Spleen (tissue), 13 donors: ENCODE results near the gene TMEM38B. TPM values are rescaled to one million over a fixed set of nuclear protein-coding genes. Genes with fewer than 3 reads are reported as not detected.
A peak's percentile ranks its signal among the peaks of the same experiment; 100 is the strongest.

Experiments used
- DNase-seq: peaks from one replicate; pipeline ENCODE4 v3.0.0-alpha.2; 2020
- H3K27ac ChIP-seq, 8 donors: fragments of 200-600 bp; sonication (generic) in 7 of 8; 1 replicate in 4 of 8; 2 replicates in 4 of 8; pipeline versions ENCODE4 v1.5.0 to v1.8.0; 2016 to 2021; ENCODE audit warnings: inconsistent platforms in 4 of 8, mild to moderate bottlenecking in 4 of 8, moderate library complexity in 1 of 8
- H3K27me3 ChIP-seq, 7 donors: fragments of 200-600 bp; sonication (generic) in 6 of 7; replicated peaks in 1 of 7; 1 replicate in 4 of 7; 2 replicates in 3 of 7; pipeline versions ENCODE4 v1.5.0 to v1.8.0; 2016 to 2021; ENCODE audit warnings: inconsistent platforms in 3 of 7, mild to moderate bottlenecking in 1 of 7
- H3K36me3 ChIP-seq, 6 donors: fragments of 200-600 bp; sonication (generic) in 5 of 6; 1 replicate in 4 of 6; 2 replicates in 2 of 6; pipeline versions ENCODE4 v1.5.0 to v1.8.0; 2016 to 2021; ENCODE audit warnings: inconsistent platforms in 2 of 6
- H3K4me1 ChIP-seq, 6 donors: fragments of 200-600 bp; sonication (generic) in 5 of 6; 1 replicate in 3 of 6; 2 replicates in 3 of 6; pipeline versions ENCODE4 v1.5.0 to v1.8.0; 2016 to 2021; ENCODE audit warnings: inconsistent platforms in 3 of 6
- H3K4me3 ChIP-seq, 8 donors: fragments of 200-600 bp; sonication (generic) in 7 of 8; 1 replicate in 4 of 8; 2 replicates in 4 of 8; pipeline versions ENCODE4 v1.5.0 to v1.8.0; 2016 to 2021; ENCODE audit warnings: inconsistent platforms in 4 of 8, mild to moderate bottlenecking in 4 of 8, moderate library complexity in 2 of 8
- H3K9me3 ChIP-seq, 8 donors: fragments of 200-600 bp; sonication (generic) in 7 of 8; 1 replicate in 4 of 8; 2 replicates in 4 of 8; pipeline versions ENCODE4 v1.5.0 to v1.8.0; 2016 to 2021; ENCODE audit warnings: inconsistent platforms in 4 of 8
- CTCF ChIP-seq, 11 experiments: fragments of 200-600 bp in 7 of 11; fragments of 450-650 bp in 4 of 11; sonication (generic) in 4 of 11; IDR thresholded peaks in 8 of 11; conservative IDR thresholded peaks in 3 of 11; 1 replicate in 7 of 11; 2 replicates in 4 of 11; pipeline versions ENCODE4 v1.4.0 to v1.8.0; 2016 to 2021; ENCODE audit warnings: antibody characterized with exemption in 11 of 11, inconsistent platforms in 4 of 11, mild to moderate bottlenecking in 1 of 11
- POLR2A ChIP-seq, 3 donors: fragments of 450-650 bp; IDR thresholded peaks; one replicate each; pipeline ENCODE4 v1.5.1; 2017; ENCODE audit warnings: antibody characterized with exemption in 3 of 3, mild to moderate bottlenecking in 1 of 3
- POLR2AphosphoS5 ChIP-seq, 3 donors: sonication (generic); formaldehyde crosslinking; IDR thresholded peaks; one replicate each; pipeline ENCODE4 v1.5.1; 2017; ENCODE audit warnings: antibody characterized with exemption in 3 of 3
- WGBS, 5 donors: extraction: QIAGEN DNeasy Blood & Tissue Kit in 3 of 5; methylation state at CpG; one replicate each; pipeline versions ENCODE4 v1.1.5 to v1.1.7; 2013 to 2018; 5-methylcytosine and 5-hydroxymethylcytosine counted together
- intact Hi-C: fragments of 100-400 bp; cut with DNase I; formaldehyde crosslinking; loops from one replicate; pipeline ENCODE4 v1.15.0; 2023; ENCODE audit warnings: low total_unique reads
- long read RNA-seq, 2 donors: transcript quantifications; one replicate each; lab custom pipeline, GENCODE V29; 2026
- polyA plus RNA-seq, 3 donors: library from polyadenylated mRNA; stranded (reverse); fragments of 200-250 nt; gene quantifications; one replicate each; pipeline ENCODE4 v1.2.1, GENCODE V29; 2013
- total RNA-seq, 7 donors: library from RNA; depleted of rRNA in 3 of 7; stranded (reverse); fragments of >200 nt in 3 of 7; fragmentation: NEBNext Ultra II Directional in 4 of 7; extraction: Animal tissue kit (Norgen Biotek cat#: 25700) in 4 of 7; gene quantifications; one replicate each; pipeline versions ENCODE4 v1.1.0 to v1.2.1, GENCODE V29; 2016 to 2021
- donor health status: healthy with polysubstance abuse.
- donor health status: DM: no; HTN: no; CAD: no; lungs with moderate emphysema.
- donor health status: DM: no; HTN: no; CAD: no.
- donor health status: Bipolar disorder and iron deficiency.
- donor health status: healthy.
- donor health status: DM: no; HTN: no; CAD: no.
- donor health status: DM: yes; HTN: yes; CAD: no.

Gene TMEM38B
- total RNA-seq = 10 to 100 TPM in 3 of 7 donors, 1 to 10 TPM in 4; 5.2 to 12.1 (median 9.4) TPM
- polyA plus RNA-seq = 1 to 10 TPM; 3.1 to 4.5 (median 3.9) TPM
- long read RNA-seq, donor 1, partial matches to known transcripts = 0 of 2 reads
- long read RNA-seq, donor 1, other reads (novel, unspliced or antisense) = 0 of 2 reads
- long read RNA-seq, donor 2, transcript TMEM38B-202 (6 exons, 3,525 nt) = major isoform, 5 of 5 reads
- long read RNA-seq, donor 2, partial matches to known transcripts = 0 of 5 reads
- long read RNA-seq, donor 2, other reads (novel, unspliced or antisense) = 0 of 5 reads

- peak within 1 kb of the TSS; percentile 75 to 91 (median 80) for H3K4me3 ChIP-seq
- no peaks in the 10 kb centered on the region for H3K36me3 ChIP-seq
- no peak for TF ChIP-seq CTCF (IDR thresholded peaks at IDR 0.05 in 8 of 11, conservative IDR thresholded peaks at IDR 0.05 in 3 of 11)
- peak; percentile 79 to 86 (median 80) for TF ChIP-seq POLR2AphosphoS5 (IDR thresholded peaks at IDR 0.05)
- peak in 1 of 3 donors; percentile 61 for TF ChIP-seq POLR2A (IDR thresholded peaks at IDR 0.05)
- WGBS, 5 donors = 0% methylated on average over 8 to 65 of the region's 65 CpGs
- peak; percentile 95 for DNase-seq
- no peaks in the 10 kb centered on the region for H3K9me3 ChIP-seq
- peaks cover 0 to 31% (median 24%) of the 10 kb centered on the region in 7 donors for H3K27me3 ChIP-seq
- intact Hi-C loops = no loop called here
- peaks cover 0 to 29% (median 21%) of the 10 kb centered on the region in 6 donors for H3K4me1 ChIP-seq
- peak within 1 kb of the TSS; percentile 48 to 85 (median 79) for H3K27ac ChIP-seq
These were observed at the start of gene TMEM38B for GRCh38 chr9:105694190-105694847. Gene TMEM38B (plus strand): TSS chr9:105694541. CDS start chr9:105694661, 120 bp downstream.

- intact Hi-C loops = no loop called here
- DNase-seq = no peak
- TF ChIP-seq POLR2AphosphoS5 (IDR thresholded peaks at IDR 0.05) (no peak), CTCF (IDR thresholded peaks at IDR 0.05 in 8 of 11, conservative IDR thresholded peaks at IDR 0.05 in 3 of 11) (no peak), POLR2A (IDR thresholded peaks at IDR 0.05) (no peak)
- Histone ChIP-seq H3K27ac (no peak overlapping the region), H3K27me3 (no peaks in the 10 kb centered on the region), H3K4me1 (no peaks in the 10 kb centered on the region), H3K36me3 (no peaks in the 10 kb centered on the region), H3K4me3 (no peak overlapping the region), H3K9me3 (peaks cover 0 to 6% (median 0%) of the 10 kb centered on the region in 8 donors)
- 90 to 97% (median 95%) methylated on average over 7 of the region's 7 CpGs for WGBS, 5 donors
These were observed 47.3 kb upstream of the TMEM38B start for GRCh38 chr9:105646879-105647594.

- no peak for DNase-seq
- no peaks in the 10 kb centered on the region for H3K4me1 ChIP-seq
- no peaks in the 10 kb centered on the region for H3K27me3 ChIP-seq
- WGBS, 5 donors = 85 to 93% (median 89%) methylated on average over 12 of the region's 12 CpGs
- no peak overlapping the region for H3K4me3 ChIP-seq
- no peak overlapping the region for H3K27ac ChIP-seq
- intact Hi-C loops = no loop called here
- TF ChIP-seq CTCF (IDR thresholded peaks at IDR 0.05 in 8 of 11, conservative IDR thresholded peaks at IDR 0.05 in 3 of 11) = no peak
- TF ChIP-seq POLR2AphosphoS5 (IDR thresholded peaks at IDR 0.05) = no peak
- no peak for TF ChIP-seq POLR2A (IDR thresholded peaks at IDR 0.05)
- H3K9me3 ChIP-seq = no peaks in the 10 kb centered on the region
- no peaks in the 10 kb centered on the region for H3K36me3 ChIP-seq
These were observed 46.6 kb upstream of the TMEM38B start for GRCh38 chr9:105647595-105648349.
